ENCODE measurements around the gene KIF18A. TPM values are rescaled to one million over a fixed set of nuclear protein-coding genes. Genes with fewer than 3 reads are reported as not detected.

Gene KIF18A
- polyA plus RNA-seq, 3 donors, result 10.9 to 13.0 (median 12.9) TPM

- DNase-seq (ENCODE audit: low read depth in 3 of 3, low spot score in 2 of 3), result no peak
Measured at GRCh38 chr11:27971171-27971570, 136.8 kb downstream of the KIF18A start.

Other genes with a start within 250 kb of the KIF18A start
- 10 to 100 TPM; 16.3 to 19.1 (median 19.0) TPM for gene METTL15, start 232 bp upstream of the KIF18A start, polyA plus RNA-seq (ENCODE audit: insufficient read length in 3 of 3)